ENCODE results near the gene STYXL2. TPM values are rescaled to one million over a fixed set of nuclear protein-coding genes. Genes with fewer than 3 reads are reported as not detected.

Gene STYXL2
- total RNA-seq, 1 donor from 2014 or later, result not detected

- H3K27ac Mint-ChIP-seq, result no peak overlapping the region
- H3K9me3 Mint-ChIP-seq, result peaks cover 6% of the 10 kb centered on the region
- no peak for DNase-seq (ENCODE audit: extremely low spot score, unreplicated experiment)
- no peaks in the 10 kb centered on the region for H3K4me1 Mint-ChIP-seq (ENCODE audit: unreplicated experiment)
- H3K27me3 Mint-ChIP-seq, result peaks cover 16% of the 10 kb centered on the region
- no peak overlapping the region for H3K4me3 Mint-ChIP-seq
- no peak for TF ChIP-seq CTCF (conservative IDR thresholded peaks at IDR 0.05)
- H3K36me3 Mint-ChIP-seq, result no peaks in the 10 kb centered on the region
Measured at GRCh38 chr1:167081594-167082156, 12.2 kb upstream of the STYXL2 start.

DNA sequence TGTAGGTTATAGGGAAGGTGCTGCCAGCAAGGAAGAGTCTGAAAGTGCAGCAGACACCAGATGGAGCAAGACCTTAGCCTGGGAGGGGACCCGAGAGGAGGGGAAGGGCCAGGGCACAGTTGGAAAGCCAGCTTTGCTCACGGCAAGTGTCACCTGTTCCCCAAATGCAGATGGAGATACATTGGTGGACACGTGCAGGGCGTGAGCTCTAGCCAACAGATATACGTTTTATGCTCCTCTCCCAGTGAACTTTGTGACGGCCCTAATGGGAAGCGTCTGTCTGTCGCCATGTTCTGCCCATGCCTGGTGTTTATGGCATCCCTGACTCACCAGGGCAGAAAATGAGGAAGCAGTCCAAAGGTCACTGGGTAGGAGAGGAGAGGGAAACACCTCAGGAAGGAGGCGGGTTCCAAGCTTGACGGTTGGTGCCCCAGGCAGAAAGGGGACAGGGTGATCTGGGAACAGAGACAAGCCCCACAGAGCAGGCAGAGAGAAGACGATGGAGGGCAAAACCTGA, 11.3 kb upstream of the STYXL2 start:
- DNase-seq (ENCODE audit: extremely low spot score, unreplicated experiment), result no peak
- Mint-ChIP-seq H3K27ac (no peak overlapping the region), H3K36me3 (no peaks in the 10 kb centered on the region), H3K4me1 (ENCODE audit: unreplicated experiment) (no peaks in the 10 kb centered on the region), H3K9me3 (peaks cover 6% of the 10 kb centered on the region), H3K27me3 (peaks cover 13% of the 10 kb centered on the region), H3K4me3 (no peak overlapping the region)
- no peak for TF ChIP-seq CTCF (conservative IDR thresholded peaks at IDR 0.05)

DNA sequence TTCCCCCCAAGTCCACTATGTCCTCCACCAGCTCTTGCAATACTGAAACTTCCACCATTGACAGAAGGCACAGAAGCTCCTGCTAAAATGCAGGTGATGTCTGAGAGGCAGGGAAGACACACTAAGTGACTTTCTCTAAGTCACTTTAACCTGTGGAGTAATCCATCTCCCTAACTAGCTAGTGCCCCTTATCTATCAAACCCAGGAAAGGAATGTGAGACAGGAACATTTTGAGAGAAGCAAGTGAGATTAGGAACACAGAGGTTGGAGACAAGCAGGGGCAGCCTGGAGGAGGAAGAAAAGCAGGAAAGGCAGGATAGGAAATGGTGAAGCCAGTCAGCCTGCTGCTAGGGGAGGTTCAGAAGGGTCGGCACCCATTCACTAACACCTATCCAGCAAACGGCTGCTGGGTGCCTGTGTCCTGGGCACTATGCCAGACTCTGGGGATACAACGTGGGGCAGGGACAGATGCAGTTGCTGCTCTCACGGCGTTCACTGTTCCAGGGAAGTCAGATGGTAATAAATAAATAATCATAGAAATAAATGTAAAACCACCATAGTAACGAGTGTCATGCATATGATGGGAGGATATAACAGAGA, 10.7 kb upstream of the STYXL2 start:
- no peak for DNase-seq (ENCODE audit: extremely low spot score, unreplicated experiment)
- no peak overlapping the region for H3K4me3 Mint-ChIP-seq
- no peaks in the 10 kb centered on the region for H3K36me3 Mint-ChIP-seq
- H3K27me3 Mint-ChIP-seq, result peaks cover 13% of the 10 kb centered on the region
- H3K27ac Mint-ChIP-seq, result no peak overlapping the region
- no peak for TF ChIP-seq CTCF (conservative IDR thresholded peaks at IDR 0.05)
- no peaks in the 10 kb centered on the region for H3K4me1 Mint-ChIP-seq (ENCODE audit: unreplicated experiment)
- peaks cover 6% of the 10 kb centered on the region for H3K9me3 Mint-ChIP-seq

- no peak overlapping the region for H3K27ac Mint-ChIP-seq
- H3K9me3 Mint-ChIP-seq, result peaks cover 6% of the 10 kb centered on the region
- DNase-seq (ENCODE audit: extremely low spot score, unreplicated experiment), result no peak
- H3K27me3 Mint-ChIP-seq, result peaks cover 13% of the 10 kb centered on the region
- no peaks in the 10 kb centered on the region for H3K36me3 Mint-ChIP-seq
- H3K4me1 Mint-ChIP-seq (ENCODE audit: unreplicated experiment), result no peaks in the 10 kb centered on the region
- TF ChIP-seq CTCF (conservative IDR thresholded peaks at IDR 0.05), result no peak
- no peak overlapping the region for H3K4me3 Mint-ChIP-seq
Measured at GRCh38 chr1:167083871-167084270, 10.0 kb upstream of the STYXL2 start.

- Mint-ChIP-seq H3K27me3 (peaks cover 13% of the 10 kb centered on the region), H3K4me3 (no peak overlapping the region), H3K4me1 (ENCODE audit: unreplicated experiment) (no peaks in the 10 kb centered on the region), H3K9me3 (peaks cover 6% of the 10 kb centered on the region), H3K36me3 (no peaks in the 10 kb centered on the region), H3K27ac (no peak overlapping the region)
- no peak for DNase-seq (ENCODE audit: extremely low spot score, unreplicated experiment)
- no peak for TF ChIP-seq CTCF (conservative IDR thresholded peaks at IDR 0.05)
Measured at GRCh38 chr1:167084757-167085156, 9.1 kb upstream of the STYXL2 start.

All from type B pancreatic cell (in vitro differentiated cells).